ENCODE results near the gene KIF26A. TPM values are rescaled to one million over a fixed set of nuclear protein-coding genes. Genes with fewer than 3 reads are reported as not detected.

Gene KIF26A
- total and polyA plus RNA-seq, 2 of the 13 experiments (the other 11 are each of a cell fraction or from before 2014, with no cell fraction given): not detected

GRCh38 chr14:104139460-104140212, 1.2 kb downstream of the KIF26A start:
- Histone ChIP-seq H3K9ac (ENCODE audit: insufficient read depth, low read depth, low read length) (no peak overlapping the region), H3K9me3 (ENCODE audit: low read length) (no peaks in the 10 kb centered on the region), H3K79me2 (ENCODE audit: insufficient read depth, low read length) (no peaks in the 10 kb centered on the region), H3K4me1 (ENCODE audit: insufficient read depth, low read length) (no peaks in the 10 kb centered on the region), H2AFZ (ENCODE audit: low read length) (no peak overlapping the region), H3K27me3 (ENCODE audit: control insufficient read depth in 1 of 2, insufficient read depth in 2 of 2, low read length in 2 of 2) (peaks cover 10 to 73% of the 10 kb centered on the region in 2 experiments; a peak in 4 of 5 replicates), H3K4me2 (ENCODE audit: low read depth, low read length) (no peak overlapping the region), H3K36me3 (replicated peaks in 1 of 2; ENCODE audit: control insufficient read depth in 1 of 2, insufficient read depth in 2 of 2, low read length in 2 of 2) (no peaks in the 10 kb centered on the region), H3K27ac (ENCODE audit: extremely low read length, insufficient read depth, low read length) (no peak overlapping the region), H4K20me1 (ENCODE audit: insufficient read depth, low read length) (0 out of 2 replicates have a peak, but pooled peaks cover 2% of the 10 kb centered on the region), H3K4me3 (replicated peaks in 1 of 3; ENCODE audit: insufficient read depth in 1 of 3, low read depth in 2 of 3, low read length in 3 of 3) (no peak overlapping the region)
- no peak for FAIRE-seq
- no CpG with 5 or more reads among the region's 14 CpGs for WGBS (ENCODE audit: low lambda C conversion rate)
- ChIA-PET POLR2A (no interaction called here), CTCF (ENCODE audit: low intra/inter-chr PET ratio, low total read pairs) (no interaction called here)
- no peak for DNase-seq (ENCODE audit: low spot score)
- BruUV-seq (replicated peaks): no TSS peak
- intact Hi-C loops (cut with micrococcal nuclease; ENCODE audit: unreplicated experiment): no loop called here
- ATAC-seq: no peak
- in situ Hi-C loops (cut with HindIII; ENCODE audit: extremely low pct_ligation_motif_present, low pct_unique_long_range_greater_than_20kb): loop anchor here (5.0 kb wide), 2 partner anchors 423 to 503 kb away; no protein-coding TSS in a partner anchor
- TF ChIP-seq ZBTB33 (CRISPR knock-in tag; IDR thresholded peaks at IDR 0.05) (no peak), MYPOP (CRISPR knock-in tag; IDR thresholded peaks at IDR 0.05) (no peak), FOXP1 (IDR thresholded peaks at IDR 0.05) (no peak), FOXP1 (CRISPR knock-in tag; IDR thresholded peaks at IDR 0.05) (no peak), SP4 (CRISPR knock-in tag; IDR thresholded peaks at IDR 0.05) (no peak), PBX3 (CRISPR knock-in tag; IDR thresholded peaks at IDR 0.05; ENCODE audit: borderline replicate concordance) (no peak), HBP1 (CRISPR knock-in tag; IDR thresholded peaks at IDR 0.05; ENCODE audit: low read depth) (no peak), ZNF431 (CRISPR knock-in tag; IDR thresholded peaks at IDR 0.05; ENCODE audit: borderline replicate concordance, low read depth) (no peak), ZBTB1 (CRISPR knock-in tag; IDR thresholded peaks at IDR 0.05; ENCODE audit: borderline replicate concordance) (no peak), SKIL (CRISPR knock-in tag; IDR thresholded peaks at IDR 0.05; ENCODE audit: borderline replicate concordance) (no peak), LRRFIP1 (CRISPR knock-in tag; conservative IDR thresholded peaks at IDR 0.05) (no peak), ZFYVE20 (CRISPR knock-in tag; IDR thresholded peaks at IDR 0.05; ENCODE audit: borderline replicate concordance, low read depth) (no peak)

Data from HepG2 (cell line).